Measurements from ENCODE around the gene SH2B3. TPM values are rescaled to one million over a fixed set of nuclear protein-coding genes. Genes with fewer than 3 reads are reported as not detected.
"Not testable (repeated sequence)": the region's sequence is repeated elsewhere in the genome, so short reads cannot be mapped to it uniquely, and the experiment has no call there.

SH2B3 gene
- total RNA-seq, 1 donor from 2014 or later: 18.1 TPM

- TF ChIP-seq CTCF (IDR thresholded peaks at IDR 0.05; ENCODE audit: partially characterized antibody, unreplicated experiment): no peak
- DNase-seq: no peak
- no peak overlapping the region for H3K27ac Mint-ChIP-seq (ENCODE audit: unreplicated experiment)
- H3K4me1 Mint-ChIP-seq (ENCODE audit: low read depth, unreplicated experiment): no peaks in the 10 kb centered on the region
- no peak overlapping the region for H3K4me3 Mint-ChIP-seq (ENCODE audit: unreplicated experiment)
- peaks cover 2% of the 10 kb centered on the region for H3K9me3 Mint-ChIP-seq (ENCODE audit: unreplicated experiment)
- no peaks in the 10 kb centered on the region for H3K36me3 Mint-ChIP-seq (ENCODE audit: unreplicated experiment)
- peaks cover 1% of the 10 kb centered on the region for H3K27me3 Mint-ChIP-seq (ENCODE audit: unreplicated experiment)
Observed at GRCh38 chr12:111469401-111469800, 63.7 kb downstream of the SH2B3 start.

GRCh38 chr12:111471236-111471635 is 65.5 kb downstream of the SH2B3 start:
- no peak for DNase-seq
- no peaks in the 10 kb centered on the region for H3K4me1 Mint-ChIP-seq (ENCODE audit: low read depth, unreplicated experiment)
- H3K27ac Mint-ChIP-seq (ENCODE audit: unreplicated experiment): no peak overlapping the region
- H3K4me3 Mint-ChIP-seq (ENCODE audit: unreplicated experiment): no peak overlapping the region
- H3K9me3 Mint-ChIP-seq (ENCODE audit: unreplicated experiment): peaks cover 2% of the 10 kb centered on the region
- TF ChIP-seq CTCF (IDR thresholded peaks at IDR 0.05; ENCODE audit: partially characterized antibody, unreplicated experiment): no peak
- H3K36me3 Mint-ChIP-seq (ENCODE audit: unreplicated experiment): no peaks in the 10 kb centered on the region
- H3K27me3 Mint-ChIP-seq (ENCODE audit: unreplicated experiment): no peaks in the 10 kb centered on the region

DNA sequence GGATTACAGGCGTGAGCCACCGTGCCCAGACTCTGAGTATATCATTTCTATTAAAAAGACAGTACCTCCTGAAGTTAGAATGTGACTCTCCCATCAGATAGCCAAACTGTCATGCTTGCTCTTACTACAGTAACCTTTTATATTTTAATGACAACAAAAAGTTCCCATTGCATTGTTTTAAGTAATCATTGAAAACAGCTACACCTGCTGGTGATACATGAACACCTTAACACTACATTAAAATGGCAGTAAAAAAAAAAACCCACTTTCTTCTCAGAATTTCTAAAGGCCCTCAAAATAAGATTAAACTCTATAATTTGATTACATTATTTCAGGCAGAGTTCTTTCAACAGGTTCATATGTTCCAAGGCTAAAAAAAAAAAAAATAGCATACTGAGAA is 76.7 kb downstream of the SH2B3 start:
- no peak overlapping the region for H3K27ac Mint-ChIP-seq (ENCODE audit: unreplicated experiment)
- DNase-seq: no peak
- peaks cover 8% of the 10 kb centered on the region for H3K36me3 Mint-ChIP-seq (ENCODE audit: unreplicated experiment)
- no peaks in the 10 kb centered on the region for H3K27me3 Mint-ChIP-seq (ENCODE audit: unreplicated experiment)
- TF ChIP-seq CTCF (IDR thresholded peaks at IDR 0.05; ENCODE audit: partially characterized antibody, unreplicated experiment): no peak
- H3K9me3 Mint-ChIP-seq (ENCODE audit: unreplicated experiment): no peaks in the 10 kb centered on the region
- no peak overlapping the region for H3K4me3 Mint-ChIP-seq (ENCODE audit: unreplicated experiment)
- no peaks in the 10 kb centered on the region for H3K4me1 Mint-ChIP-seq (ENCODE audit: low read depth, unreplicated experiment)

GRCh38 chr12:111488271-111488670 is 82.5 kb downstream of the SH2B3 start:
- Mint-ChIP-seq H3K27me3 (ENCODE audit: unreplicated experiment) (peaks cover 2% of the 10 kb centered on the region), H3K4me1 (ENCODE audit: low read depth, unreplicated experiment) (peaks cover 10% of the 10 kb centered on the region), H3K36me3 (ENCODE audit: unreplicated experiment) (peaks cover 4% of the 10 kb centered on the region), H3K27ac (ENCODE audit: unreplicated experiment) (no peak overlapping the region), H3K4me3 (ENCODE audit: unreplicated experiment) (no peak overlapping the region), H3K9me3 (ENCODE audit: unreplicated experiment) (no peaks in the 10 kb centered on the region)
- TF ChIP-seq CTCF (IDR thresholded peaks at IDR 0.05; ENCODE audit: partially characterized antibody, unreplicated experiment): no peak
- no peak for DNase-seq

- Mint-ChIP-seq H3K36me3 (ENCODE audit: unreplicated experiment) (peaks cover 4% of the 10 kb centered on the region), H3K9me3 (ENCODE audit: unreplicated experiment) (no peaks in the 10 kb centered on the region), H3K4me3 (ENCODE audit: unreplicated experiment) (no peak overlapping the region), H3K4me1 (ENCODE audit: low read depth, unreplicated experiment) (peaks cover 10% of the 10 kb centered on the region), H3K27ac (ENCODE audit: unreplicated experiment) (peak overlapping the region; percentile 19), H3K27me3 (ENCODE audit: unreplicated experiment) (peaks cover 2% of the 10 kb centered on the region)
- no peak for DNase-seq
- TF ChIP-seq CTCF (IDR thresholded peaks at IDR 0.05; ENCODE audit: partially characterized antibody, unreplicated experiment): no peak
Observed at GRCh38 chr12:111488798-111489197, 83.1 kb downstream of the SH2B3 start.

DNA sequence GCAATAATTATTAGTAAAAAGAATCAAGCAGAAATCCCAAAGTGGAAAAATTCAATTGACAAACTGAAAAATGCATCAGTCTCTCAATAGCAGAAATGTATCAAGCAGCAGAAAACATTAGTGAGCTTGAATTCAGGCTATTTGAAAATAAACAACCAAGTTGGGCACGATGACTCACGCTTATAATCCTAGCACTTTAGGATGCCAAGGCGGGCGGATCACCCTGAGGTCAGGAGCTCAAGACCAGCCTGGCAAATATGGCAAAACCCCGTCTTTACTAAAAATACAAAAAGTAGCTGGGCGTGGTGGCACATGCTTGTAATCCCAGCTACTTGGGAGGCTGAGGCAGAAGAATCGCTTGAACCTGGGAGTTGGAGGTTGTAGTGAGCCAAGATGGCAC is 87.3 kb downstream of the SH2B3 start:
- not testable (repeated sequence) for DNase-seq; H3K27me3 Mint-ChIP-seq (ENCODE audit: unreplicated experiment); H3K27ac Mint-ChIP-seq (ENCODE audit: unreplicated experiment); H3K9me3 Mint-ChIP-seq (ENCODE audit: unreplicated experiment); H3K36me3 Mint-ChIP-seq (ENCODE audit: unreplicated experiment); H3K4me3 Mint-ChIP-seq (ENCODE audit: unreplicated experiment)
- H3K4me1 Mint-ChIP-seq (ENCODE audit: low read depth, unreplicated experiment): peaks cover 10% of the 10 kb centered on the region
